ENCODE results near the gene MRPL16.

The MRPL16 gene

GRCh38 chr11:59756845-59757244 lies 53.7 kb downstream of the MRPL16 start:
- no peak overlapping the region for H3K27ac ChIP-seq (replicated peaks)
- peak; percentile 35 to 37 for DNase-seq (ENCODE audit: low read depth in 1 of 2, low spot score in 1 of 2)
- peak overlapping the region; percentile 94 for H3K4me3 ChIP-seq (replicated peaks; ENCODE audit: insufficient read depth, low read length)
- H3K27me3 ChIP-seq (ENCODE audit: insufficient read depth, poor library complexity, severe bottlenecking), result no peaks in the 10 kb centered on the region
- no peak for TF ChIP-seq POLR2AphosphoS5 (IDR thresholded peaks at IDR 0.05; ENCODE audit: low read depth)
- TF ChIP-seq SPI1 (IDR thresholded peaks at IDR 0.05; ENCODE audit: borderline replicate concordance, low read depth), result peak; percentile 7; the same call in 1 of the 2 replicates
- TF ChIP-seq GABPA (IDR thresholded peaks at IDR 0.05; ENCODE audit: low read depth), result no peak

GRCh38 chr11:59756558-59756840 lies 54.1 kb downstream of the MRPL16 start:
- no peak overlapping the region for H3K27ac ChIP-seq (replicated peaks)

More at GRCh38 chr11:59756558-59756840, 54.1 kb downstream of the MRPL16 start:
- TF ChIP-seq CTCF (IDR thresholded peaks at IDR 0.05; ENCODE audit: insufficient read depth, low read length) (no peak), GABPA (IDR thresholded peaks at IDR 0.05; ENCODE audit: low read depth) (no peak), POLR2AphosphoS5 (IDR thresholded peaks at IDR 0.05; ENCODE audit: low read depth) (no peak), REST (IDR thresholded peaks at IDR 0.05; ENCODE audit: insufficient replicate concordance, low read depth) (no peak), SPI1 (IDR thresholded peaks at IDR 0.05; ENCODE audit: borderline replicate concordance, low read depth) (no peak)
- DNase-seq (ENCODE audit: low read depth in 1 of 2, low spot score in 1 of 2), result no peak
- H3K27me3 ChIP-seq (ENCODE audit: insufficient read depth, poor library complexity, severe bottlenecking), result no peaks in the 10 kb centered on the region
- peak overlapping the region; percentile 94 for H3K4me3 ChIP-seq (replicated peaks; ENCODE audit: insufficient read depth, low read length)

All from HL-60 (cell line).